Natural killer cell treated with Interleukin-12 subunit alpha and Interleukin-12 subunit beta and Interleukin-15 and Interleukin-18, amount 100 ng/mL, for 72 hours (primary cell): ENCODE measurements around the gene SEMA3C. TPM values are rescaled to one million over a fixed set of nuclear protein-coding genes. Genes with fewer than 3 reads are reported as not detected.

Experiments
- ATAC-seq, 2 donors: fragments of 150-1000 bp; cut with Tn5 transposase in 1 of 2; sonication (Bioruptor Pico), chemical (Tn5 transposase) in 1 of 2; 2 replicates each; pipeline ENCODE4 v1.10.0; 2021
- DNase-seq: peaks from one replicate; pipeline ENCODE4 v3.0.0; 2022; ENCODE audit warnings: low spot score
- H3K27ac Mint-ChIP-seq, 2 donors: 1 replicate in 1 of 2; 2 replicates in 1 of 2; pipeline ENCODE4 v1.8.0; 2022; ENCODE audit warnings: mixed read lengths in 2 of 2, mild to moderate bottlenecking in 1 of 2, moderate library complexity in 1 of 2
- H3K27me3 Mint-ChIP-seq, 2 donors: 1 replicate in 1 of 2; 2 replicates in 1 of 2; pipeline ENCODE4 v1.8.0; 2022; ENCODE audit warnings: mixed read lengths in 2 of 2
- H3K36me3 Mint-ChIP-seq: one replicate; pipeline ENCODE4 v1.8.0; 2022; ENCODE audit warnings: mixed read lengths
- H3K4me1 Mint-ChIP-seq, 2 donors: 1 replicate in 1 of 2; 2 replicates in 1 of 2; pipeline ENCODE4 v1.8.0; 2022; ENCODE audit warnings: low read depth in 2 of 2, mixed read lengths in 2 of 2, mild to moderate bottlenecking in 1 of 2
- H3K4me3 Mint-ChIP-seq: one replicate; pipeline ENCODE4 v1.8.0; 2022; ENCODE audit warnings: mixed read lengths
- H3K9me3 Mint-ChIP-seq: 2 replicates; pipeline ENCODE4 v1.8.0; 2022; ENCODE audit warnings: mixed read lengths
- total RNA-seq, 2 donors: library from RNA; stranded (reverse); gene quantifications; one replicate each; pipeline ENCODE4 v1.2.3, GENCODE V29; 2022

SEMA3C gene
- total RNA-seq, 2 donors from 2014 or later = 1.1 TPM; not detected in 1

DNA sequence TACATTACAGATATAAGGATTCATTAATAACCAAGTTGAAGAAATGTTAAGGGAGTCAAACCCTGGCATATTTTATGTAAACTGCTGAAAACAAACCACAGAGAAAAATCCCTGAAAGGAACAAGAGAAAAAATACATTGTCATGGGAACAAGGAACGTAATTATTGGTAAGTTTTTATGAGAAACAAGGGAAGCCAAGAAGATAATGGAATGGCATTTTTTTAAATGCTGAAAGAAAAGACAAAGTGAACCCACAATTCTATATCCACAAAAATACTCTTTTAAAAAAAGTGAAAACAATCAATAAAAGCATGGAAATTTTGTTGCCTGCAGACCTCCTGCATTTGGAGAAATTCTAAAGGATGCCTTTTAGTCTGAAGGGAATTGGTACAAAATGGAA, 144.0 kb downstream of the SEMA3C start:
- H3K9me3 Mint-ChIP-seq = peaks cover 7% of the 10 kb centered on the region

DNA sequence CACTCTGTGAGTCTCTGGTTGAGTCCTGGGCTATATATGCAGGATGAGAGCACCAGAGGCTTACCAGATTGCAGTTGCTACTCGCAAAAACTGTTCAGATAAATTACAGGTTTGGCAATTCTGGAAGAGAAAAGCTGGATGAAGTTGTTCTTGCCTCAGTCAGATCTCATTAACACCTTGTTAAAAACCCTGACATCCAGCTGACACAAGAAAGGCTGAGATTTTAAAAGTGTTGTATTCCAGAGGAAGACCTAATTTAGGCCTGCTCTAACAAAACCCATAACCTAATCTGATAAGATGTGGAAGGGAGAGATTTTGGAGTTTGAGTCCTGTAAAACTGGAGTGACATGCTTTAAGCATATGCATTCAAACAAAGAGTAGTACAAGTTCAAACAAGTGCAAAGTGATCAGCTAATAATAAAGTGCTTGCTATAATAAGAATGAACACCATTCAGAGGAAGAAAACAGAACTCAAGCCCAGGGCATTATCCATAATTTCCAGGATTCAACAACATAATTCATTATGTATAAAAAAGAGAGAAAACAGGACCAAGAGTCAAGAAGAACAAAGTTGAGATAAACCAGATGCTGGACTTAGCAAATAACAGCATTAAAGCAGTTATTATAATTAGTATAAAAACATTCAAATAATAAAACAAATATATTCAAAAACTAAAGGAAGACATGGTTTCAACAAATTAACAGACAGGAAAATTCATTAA, 144.9 kb downstream of the SEMA3C start:
- no peak overlapping the region for H3K27ac Mint-ChIP-seq
- H3K36me3 Mint-ChIP-seq = peaks cover 8% of the 10 kb centered on the region
- H3K4me3 Mint-ChIP-seq = no peak overlapping the region
- H3K4me1 Mint-ChIP-seq = peaks cover 0 to 17% of the 10 kb centered on the region in 2 donors
- peaks cover 7% of the 10 kb centered on the region for H3K9me3 Mint-ChIP-seq
- no peaks in the 10 kb centered on the region for H3K27me3 Mint-ChIP-seq
- no peak for ATAC-seq
- no peak for DNase-seq

More for the DNA sequence above, 144.0 kb downstream of the SEMA3C start:
- DNase-seq (no peak), ATAC-seq (no peak)
- Mint-ChIP-seq H3K36me3 (peaks cover 9% of the 10 kb centered on the region), H3K4me3 (no peak overlapping the region), H3K4me1 (peaks cover 0 to 17% of the 10 kb centered on the region in 2 donors), H3K27ac (no peak overlapping the region), H3K27me3 (no peaks in the 10 kb centered on the region)

DNA sequence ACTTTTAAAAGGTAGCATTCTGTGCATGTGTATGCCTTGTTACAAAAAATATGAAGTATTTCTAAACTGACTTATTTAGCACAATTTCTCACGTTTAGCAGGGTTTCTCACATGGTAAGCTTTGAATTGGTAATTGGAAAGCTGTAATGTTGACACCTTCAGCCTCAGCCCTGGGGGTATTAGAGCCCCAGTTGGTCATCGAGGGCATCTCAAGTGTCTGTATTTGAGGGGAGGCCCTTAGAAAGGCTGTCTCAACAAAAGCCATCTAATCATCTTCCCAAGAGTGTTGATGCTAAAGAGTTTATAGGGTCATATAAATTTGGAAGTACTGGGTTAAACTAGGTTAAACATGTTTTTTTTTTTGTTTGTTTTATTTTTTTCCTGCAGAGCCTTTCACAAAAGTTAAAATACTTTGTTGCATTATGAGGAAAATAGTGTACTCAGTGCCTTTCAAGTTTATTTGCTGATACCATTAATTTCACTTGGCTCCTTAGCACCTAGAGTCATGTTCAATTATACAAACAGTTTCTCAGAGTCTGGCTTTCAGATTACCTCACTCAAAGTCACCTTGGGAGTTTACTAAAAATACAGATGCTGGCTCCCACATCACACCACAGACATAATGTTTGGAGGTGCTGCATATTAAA, 146.4 kb downstream of the SEMA3C start:
- peaks cover 7% of the 10 kb centered on the region for H3K9me3 Mint-ChIP-seq
- peaks cover 5% of the 10 kb centered on the region for H3K36me3 Mint-ChIP-seq
- DNase-seq (no peak), ATAC-seq (no peak)
- no peaks in the 10 kb centered on the region for H3K27me3 Mint-ChIP-seq
- H3K27ac Mint-ChIP-seq = no peak overlapping the region
- H3K4me1 Mint-ChIP-seq = peaks cover 0 to 17% of the 10 kb centered on the region in 2 donors
- no peak overlapping the region for H3K4me3 Mint-ChIP-seq

DNA sequence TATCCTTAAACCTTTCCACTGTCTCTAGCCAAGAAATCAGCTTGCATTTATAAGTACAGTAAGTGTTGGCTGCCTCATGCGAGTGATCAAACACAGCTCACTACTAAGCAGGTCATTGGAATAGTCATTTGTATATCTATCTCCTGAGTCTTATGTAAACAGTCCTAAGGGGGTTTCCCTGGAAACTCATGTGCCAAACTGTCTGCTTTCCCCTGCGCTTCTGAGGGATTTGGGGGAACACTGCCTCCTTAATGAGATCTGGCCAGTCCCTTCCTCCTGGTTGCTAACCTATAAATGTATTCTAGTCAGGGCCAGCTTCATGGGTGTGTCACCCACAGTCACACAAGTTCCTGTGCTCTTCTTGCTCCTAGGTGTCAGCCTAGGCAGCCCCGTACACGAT, 147.3 kb downstream of the SEMA3C start:
- Mint-ChIP-seq H3K9me3 (peaks cover 7% of the 10 kb centered on the region), H3K4me1 (peaks cover 0 to 17% of the 10 kb centered on the region in 2 donors), H3K36me3 (peaks cover 5% of the 10 kb centered on the region), H3K4me3 (no peak overlapping the region), H3K27me3 (no peaks in the 10 kb centered on the region), H3K27ac (no peak overlapping the region)
- ATAC-seq = no peak
- no peak for DNase-seq

DNA sequence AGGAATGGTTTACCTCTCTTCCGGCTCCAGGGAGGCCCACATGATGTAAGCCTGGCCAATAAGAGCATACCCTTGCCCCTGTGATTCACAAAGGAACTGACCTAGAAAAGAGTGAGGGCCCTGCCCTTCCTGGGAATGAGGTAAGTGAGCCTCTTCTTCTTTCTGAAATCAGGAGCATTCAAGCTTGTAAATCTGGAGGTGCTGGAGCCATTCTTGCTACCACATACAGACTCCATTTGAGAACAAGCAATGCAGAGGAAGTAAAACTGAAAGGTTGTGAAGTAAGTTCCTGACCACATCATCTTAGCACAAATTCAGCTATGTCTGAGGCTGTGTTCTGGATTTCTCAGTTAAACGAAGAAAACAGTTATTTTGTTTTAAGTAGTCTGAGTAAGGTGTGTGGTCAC, 148.2 kb downstream of the SEMA3C start:
- H3K4me1 Mint-ChIP-seq = peaks cover 0 to 17% of the 10 kb centered on the region in 2 donors
- no peak for DNase-seq
- H3K9me3 Mint-ChIP-seq = peaks cover 7% of the 10 kb centered on the region
- H3K4me3 Mint-ChIP-seq = no peak overlapping the region
- H3K27ac Mint-ChIP-seq = no peak overlapping the region
- peaks cover 5% of the 10 kb centered on the region for H3K36me3 Mint-ChIP-seq
- H3K27me3 Mint-ChIP-seq = no peaks in the 10 kb centered on the region
- ATAC-seq = no peak

DNA sequence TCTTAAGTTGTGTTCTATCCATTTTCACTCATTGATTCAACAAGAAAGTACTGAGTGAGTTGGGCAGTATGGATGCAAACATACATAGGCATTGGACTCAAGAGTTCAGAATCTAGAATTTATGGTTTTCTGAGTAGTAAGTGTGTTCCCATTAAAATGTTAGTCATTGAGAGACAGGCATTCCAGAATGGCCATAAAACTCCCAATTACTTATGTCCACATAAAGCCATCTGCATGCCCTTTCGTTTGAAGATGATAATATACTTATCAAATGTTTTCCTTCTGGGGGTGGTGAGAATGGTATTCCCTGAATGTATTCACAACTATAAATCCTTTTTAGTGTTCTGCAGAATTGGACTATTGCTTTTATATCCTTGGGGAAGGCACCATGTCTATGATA, 148.8 kb downstream of the SEMA3C start:
- Mint-ChIP-seq H3K27ac (no peak overlapping the region), H3K27me3 (no peaks in the 10 kb centered on the region), H3K9me3 (peaks cover 7% of the 10 kb centered on the region), H3K36me3 (peaks cover 5% of the 10 kb centered on the region), H3K4me3 (no peak overlapping the region), H3K4me1 (peaks cover 0 to 17% of the 10 kb centered on the region in 2 donors)
- ATAC-seq (no peak), DNase-seq (no peak)

DNA sequence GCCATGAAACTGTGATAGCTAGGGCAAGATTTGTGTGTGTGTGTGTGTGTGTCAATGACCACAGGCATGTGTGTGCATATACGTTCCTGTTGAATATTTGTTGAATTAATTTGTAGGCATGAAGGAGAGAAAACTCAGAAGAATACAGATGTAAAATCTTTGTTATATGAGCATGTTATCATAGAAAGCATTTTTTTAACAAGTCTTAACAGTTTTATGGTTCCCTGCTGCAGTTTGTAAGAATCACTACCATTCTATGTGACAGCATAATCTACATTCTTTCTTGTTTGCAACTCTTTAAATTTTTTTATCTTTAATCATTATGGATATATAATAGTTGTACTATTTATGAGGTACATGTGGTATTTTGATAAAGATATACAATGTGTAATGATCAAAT, 150.1 kb downstream of the SEMA3C start:
- peaks cover 7% of the 10 kb centered on the region for H3K9me3 Mint-ChIP-seq
- H3K27ac Mint-ChIP-seq = no peak overlapping the region
- DNase-seq (no peak), ATAC-seq (no peak)
- H3K36me3 Mint-ChIP-seq = peaks cover 5% of the 10 kb centered on the region
- peaks cover 0 to 17% of the 10 kb centered on the region in 2 donors for H3K4me1 Mint-ChIP-seq
- no peaks in the 10 kb centered on the region for H3K27me3 Mint-ChIP-seq
- H3K4me3 Mint-ChIP-seq = no peak overlapping the region

DNA sequence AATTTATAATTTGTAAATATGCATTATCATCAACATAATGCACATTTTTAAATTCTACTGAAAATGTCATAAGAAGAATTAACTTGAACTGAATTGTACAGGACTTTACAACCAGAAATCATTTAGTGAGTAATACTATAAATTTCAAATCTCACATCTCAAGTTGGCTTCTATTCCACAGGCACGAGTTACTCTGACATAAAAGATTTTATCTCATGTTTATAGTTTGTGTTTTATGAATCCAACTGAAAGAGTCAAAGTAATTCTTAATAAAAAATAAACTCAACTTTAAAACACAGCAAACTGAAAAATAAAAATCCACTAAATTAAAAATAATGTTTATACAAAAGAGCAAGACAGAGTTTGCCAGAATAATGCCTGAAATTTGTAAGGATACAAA, 151.2 kb downstream of the SEMA3C start:
- H3K4me1 Mint-ChIP-seq = peaks cover 0 to 14% of the 10 kb centered on the region in 2 donors

DNA sequence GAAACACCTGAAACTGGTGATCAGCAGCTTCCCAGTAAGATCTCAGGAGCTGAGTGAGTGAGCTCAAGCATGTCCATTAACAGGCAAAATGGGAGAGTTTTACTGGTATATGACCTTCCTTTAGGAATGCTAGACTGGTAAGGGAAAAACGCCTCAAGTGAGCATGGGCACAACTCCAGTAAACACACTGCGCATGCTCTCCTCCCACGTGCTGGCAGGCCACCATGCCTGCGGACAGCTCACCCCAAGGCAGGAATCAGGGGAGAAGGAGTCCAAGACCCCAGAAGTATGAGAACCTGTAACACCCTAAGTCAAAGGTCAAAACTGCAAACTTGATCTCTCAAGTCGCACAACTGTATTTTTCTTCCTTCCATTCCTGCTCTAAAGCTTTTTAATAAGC, 152.1 kb downstream of the SEMA3C start:
- DNase-seq = no peak
- peaks cover 4% of the 10 kb centered on the region for H3K9me3 Mint-ChIP-seq
- H3K27me3 Mint-ChIP-seq = no peaks in the 10 kb centered on the region
- no peak overlapping the region for H3K4me3 Mint-ChIP-seq
- H3K36me3 Mint-ChIP-seq = no peaks in the 10 kb centered on the region
- ATAC-seq = no peak
- peaks cover 0 to 14% of the 10 kb centered on the region in 2 donors for H3K4me1 Mint-ChIP-seq
- H3K27ac Mint-ChIP-seq = no peak overlapping the region

More for the DNA sequence above, 151.2 kb downstream of the SEMA3C start:
- DNase-seq (no peak), ATAC-seq (no peak)
- Mint-ChIP-seq H3K4me3 (no peak overlapping the region), H3K9me3 (peaks cover 4% of the 10 kb centered on the region), H3K27ac (no peak overlapping the region), H3K36me3 (no peaks in the 10 kb centered on the region), H3K27me3 (no peaks in the 10 kb centered on the region)

DNA sequence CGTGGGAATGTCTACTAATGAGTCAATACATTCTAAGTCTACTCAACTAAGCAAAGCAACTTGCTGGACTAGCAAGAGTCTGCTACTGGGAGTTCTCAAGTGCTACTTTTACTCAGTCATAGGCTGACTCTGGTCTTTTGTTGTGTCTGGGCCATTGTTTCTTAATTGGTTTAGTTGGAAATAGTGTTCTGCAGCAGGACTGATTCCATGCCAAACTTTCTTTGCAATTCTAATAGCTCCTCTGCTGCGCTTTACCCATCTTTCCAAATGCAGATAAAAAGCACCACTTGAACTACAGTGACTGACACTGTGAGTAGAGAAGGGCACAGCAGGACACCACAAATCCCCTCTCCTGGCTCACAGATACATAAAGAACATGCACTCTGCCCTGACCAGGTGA, 154.7 kb downstream of the SEMA3C start:
- H3K27ac Mint-ChIP-seq = no peak overlapping the region
- no peak for ATAC-seq
- H3K36me3 Mint-ChIP-seq = no peaks in the 10 kb centered on the region
- no peak overlapping the region for H3K4me3 Mint-ChIP-seq
- DNase-seq = no peak
- H3K27me3 Mint-ChIP-seq = no peaks in the 10 kb centered on the region
- H3K4me1 Mint-ChIP-seq = no peaks in the 10 kb centered on the region
- no peaks in the 10 kb centered on the region for H3K9me3 Mint-ChIP-seq

DNA sequence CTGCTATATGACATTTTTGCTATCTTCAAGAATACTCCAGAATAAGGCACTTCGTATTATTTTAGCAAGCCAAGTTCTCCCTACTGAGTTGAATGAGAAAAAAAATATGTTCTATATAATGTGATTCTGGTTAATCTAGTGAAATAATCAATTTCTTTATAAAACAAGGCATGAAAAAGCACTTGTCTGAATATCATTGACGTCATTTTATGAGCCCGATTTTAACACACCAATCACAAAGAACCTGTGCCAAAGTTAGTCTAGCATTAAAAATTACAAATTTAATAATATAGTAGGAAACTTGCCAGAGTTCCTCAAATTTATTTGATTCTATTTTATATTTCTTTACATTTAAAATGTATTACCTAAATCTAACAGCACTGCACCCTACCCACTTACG, 155.1 kb downstream of the SEMA3C start:
- Mint-ChIP-seq H3K4me1 (no peaks in the 10 kb centered on the region), H3K27ac (no peak overlapping the region), H3K36me3 (no peaks in the 10 kb centered on the region), H3K4me3 (no peak overlapping the region), H3K27me3 (no peaks in the 10 kb centered on the region), H3K9me3 (no peaks in the 10 kb centered on the region)
- ATAC-seq (no peak), DNase-seq (no peak)

DNA sequence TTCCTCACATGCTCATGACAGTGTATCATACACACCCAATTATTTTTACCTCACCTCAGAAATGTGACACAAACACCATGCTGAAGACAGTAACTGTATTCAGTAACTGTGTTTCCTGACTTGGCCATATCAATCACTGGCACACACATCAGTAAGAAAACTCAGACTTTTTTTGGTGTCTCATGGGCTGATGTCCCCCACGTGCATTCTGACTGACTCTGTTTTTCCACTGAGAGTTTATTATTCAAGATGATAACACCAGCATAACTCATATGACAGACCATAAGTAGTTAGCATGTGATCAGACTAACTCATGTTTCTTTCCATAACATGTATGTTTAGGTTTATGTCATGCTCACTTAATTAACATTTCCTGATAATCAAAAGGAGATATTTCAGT, 155.6 kb downstream of the SEMA3C start:
- Mint-ChIP-seq H3K36me3 (no peaks in the 10 kb centered on the region), H3K9me3 (no peaks in the 10 kb centered on the region), H3K4me1 (no peaks in the 10 kb centered on the region), H3K27ac (no peak overlapping the region), H3K27me3 (no peaks in the 10 kb centered on the region), H3K4me3 (no peak overlapping the region)
- ATAC-seq (no peak), DNase-seq (no peak)

DNA sequence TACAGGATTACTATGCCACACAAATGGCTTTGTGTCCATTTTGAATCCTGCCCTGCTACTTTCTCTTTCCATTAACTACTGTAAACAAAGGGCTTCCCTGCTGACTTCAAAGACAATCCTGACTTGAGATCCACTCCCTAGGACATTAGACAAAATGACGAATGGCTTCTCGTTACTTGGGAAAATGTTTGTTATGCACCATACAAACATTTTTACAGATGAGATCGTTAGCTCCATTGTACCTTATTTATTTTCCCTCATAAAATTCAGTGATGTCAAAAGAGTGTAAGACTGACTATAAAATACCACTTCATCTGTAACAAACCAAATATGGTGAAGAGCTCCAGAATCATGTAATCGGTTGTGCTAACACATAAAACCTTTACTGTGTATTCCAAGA, 158.6 kb downstream of the SEMA3C start:
- no peak for ATAC-seq
- Mint-ChIP-seq H3K9me3 (peaks cover 6% of the 10 kb centered on the region), H3K4me1 (no peaks in the 10 kb centered on the region), H3K27ac (no peak overlapping the region), H3K27me3 (no peaks in the 10 kb centered on the region), H3K36me3 (peaks cover 6% of the 10 kb centered on the region), H3K4me3 (no peak overlapping the region)
- DNase-seq = no peak

DNA sequence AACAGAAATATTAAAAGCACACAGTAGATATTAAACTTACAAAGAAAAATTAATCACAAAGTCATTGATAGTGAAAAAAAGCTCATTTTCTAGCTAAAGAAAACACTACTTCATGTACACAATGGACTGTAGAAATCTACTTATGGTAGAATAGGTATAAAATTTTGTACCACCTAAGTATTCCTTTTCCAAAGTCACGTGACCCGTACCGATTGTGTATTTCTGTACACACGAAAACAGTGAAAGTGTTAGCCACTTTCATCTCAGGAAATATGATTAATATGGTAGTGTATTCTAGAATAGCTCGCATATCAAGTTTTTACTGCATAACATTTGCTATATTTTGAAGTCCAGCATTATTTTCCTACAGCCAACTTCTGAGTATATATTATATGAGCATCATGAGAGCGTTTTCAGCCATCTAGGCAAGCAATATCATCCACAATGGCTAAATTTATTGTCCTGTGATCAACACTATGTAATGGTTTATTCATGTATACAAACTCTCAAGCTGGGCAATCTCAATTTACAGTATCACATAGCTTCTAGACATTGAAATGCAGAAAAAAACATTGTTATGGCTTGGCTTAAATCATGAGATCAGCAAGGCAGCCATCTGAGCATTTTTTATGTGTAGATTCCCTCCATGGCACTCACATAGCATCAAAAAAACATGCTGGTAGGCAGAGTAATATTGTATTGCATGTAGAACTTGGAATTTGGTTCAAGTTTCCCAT, 165.7 kb downstream of the SEMA3C start:
- no peak overlapping the region for H3K27ac Mint-ChIP-seq
- H3K4me1 Mint-ChIP-seq = no peaks in the 10 kb centered on the region
- H3K4me3 Mint-ChIP-seq = no peak overlapping the region
- peaks cover 6% of the 10 kb centered on the region for H3K9me3 Mint-ChIP-seq
- ATAC-seq (no peak), DNase-seq (no peak)
- no peaks in the 10 kb centered on the region for H3K27me3 Mint-ChIP-seq
- peaks cover 6% of the 10 kb centered on the region for H3K36me3 Mint-ChIP-seq
